Omental fat pad (tissue), 4 donors: Measurements from ENCODE around the gene DHRS1. TPM values are rescaled to one million over a fixed set of nuclear protein-coding genes. Genes with fewer than 3 reads are reported as not detected.

ENCODE experiments used
- ATAC-seq: fragments of 150-250 bp; one replicate; pipeline ENCODE4 v1.9.1; 2016; ENCODE audit warnings: mild to moderate bottlenecking, moderate library complexity; ENCODE audit not compliant: low FRiP score
- DNase-seq: peaks from one replicate; pipeline ENCODE4 v3.0.0-alpha.2; 2019; ENCODE audit warnings: low spot score
- CTCF ChIP-seq, 3 donors: fragments of 450-650 bp; IDR thresholded peaks; one replicate each; pipeline ENCODE4 v1.5.1; 2016 to 2017; ENCODE audit warnings: antibody characterized with exemption in 3 of 3, mild to moderate bottlenecking in 3 of 3, moderate library complexity in 2 of 3
- total RNA-seq, 4 donors: library from RNA; depleted of rRNA; stranded (reverse); fragments of >200 nt; gene quantifications; one replicate each; pipeline ENCODE4 v1.1.0, GENCODE V29; 2016

DHRS1 gene
- total RNA-seq, 4 donors from 2014 or later: 14.3 to 42.5 (median 23.7) TPM

DNA sequence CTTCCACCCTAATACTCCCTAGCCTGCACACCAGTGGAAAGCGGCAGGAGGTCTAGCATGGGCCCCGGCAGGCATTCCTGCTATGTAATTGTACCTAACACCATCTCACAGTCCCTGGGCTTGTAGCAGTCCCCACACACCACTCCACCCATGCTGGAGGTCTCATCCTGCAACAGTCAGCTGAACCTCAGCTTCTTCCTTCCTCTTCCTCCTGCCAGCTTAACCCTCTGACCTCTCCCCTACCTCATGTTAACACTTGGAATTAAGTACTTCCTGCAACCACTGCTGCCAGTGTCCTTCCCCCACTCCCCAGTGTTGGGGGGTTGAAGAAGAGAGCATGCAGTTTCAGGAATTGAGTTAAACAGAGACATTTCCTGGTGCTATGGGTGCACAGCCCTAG is 27.7 kb upstream of the DHRS1 start:
- no peak for DNase-seq
- no peak for TF ChIP-seq CTCF (IDR thresholded peaks at IDR 0.05)
- ATAC-seq: no peak

GRCh38 chr14:24325963-24326362 is 26.4 kb upstream of the DHRS1 start:
- no peak for ATAC-seq
- no peak for TF ChIP-seq CTCF (IDR thresholded peaks at IDR 0.05)
- no peak for DNase-seq

DNA sequence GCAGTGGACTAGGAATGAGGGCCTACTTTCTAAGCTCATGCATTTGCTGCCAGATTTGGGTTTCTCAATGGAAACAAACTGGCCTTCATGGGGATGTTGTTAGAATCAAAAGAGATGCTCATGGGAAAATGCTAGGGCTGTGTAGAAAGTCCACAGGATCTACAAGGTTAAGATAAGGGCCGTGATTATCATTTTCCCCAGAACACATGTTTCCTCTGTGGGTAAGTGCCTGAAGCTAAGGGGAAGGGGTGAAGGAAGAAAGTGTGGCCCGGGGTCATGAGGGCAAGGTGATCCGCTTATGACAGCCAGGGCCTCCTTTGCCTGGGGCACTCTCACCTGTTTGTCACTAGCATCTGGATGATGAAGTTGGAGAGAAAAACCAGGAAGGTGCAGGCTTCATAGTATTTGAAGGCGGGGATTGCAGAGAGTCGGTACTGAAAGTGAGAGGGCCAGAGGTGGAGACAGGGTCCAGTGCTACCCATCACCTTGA is 25.5 kb upstream of the DHRS1 start:
- no peak for ATAC-seq
- TF ChIP-seq CTCF (IDR thresholded peaks at IDR 0.05): no peak
- no peak for DNase-seq

DNA sequence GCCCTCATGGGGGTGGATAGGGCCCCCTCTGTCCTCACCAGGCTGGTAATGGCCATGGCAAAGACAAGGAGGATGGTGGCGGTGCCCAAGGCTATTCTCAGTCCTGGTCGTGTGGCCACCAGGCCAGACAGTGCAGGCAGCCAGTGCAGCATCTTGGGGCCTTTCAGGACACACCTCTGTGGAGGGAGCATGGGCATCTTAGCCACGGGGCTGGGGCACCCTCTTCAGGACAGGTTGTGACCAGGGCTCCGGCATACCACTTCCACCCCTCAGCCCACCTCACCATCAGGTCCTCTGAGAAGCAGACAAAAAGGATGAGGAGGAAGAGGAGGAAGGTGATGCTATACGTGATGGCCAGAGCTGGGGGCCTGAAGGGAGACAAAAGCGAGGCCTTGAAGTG is 24.4 kb upstream of the DHRS1 start:
- no peak for TF ChIP-seq CTCF (IDR thresholded peaks at IDR 0.05)
- DNase-seq (no peak), ATAC-seq (no peak)

DNA sequence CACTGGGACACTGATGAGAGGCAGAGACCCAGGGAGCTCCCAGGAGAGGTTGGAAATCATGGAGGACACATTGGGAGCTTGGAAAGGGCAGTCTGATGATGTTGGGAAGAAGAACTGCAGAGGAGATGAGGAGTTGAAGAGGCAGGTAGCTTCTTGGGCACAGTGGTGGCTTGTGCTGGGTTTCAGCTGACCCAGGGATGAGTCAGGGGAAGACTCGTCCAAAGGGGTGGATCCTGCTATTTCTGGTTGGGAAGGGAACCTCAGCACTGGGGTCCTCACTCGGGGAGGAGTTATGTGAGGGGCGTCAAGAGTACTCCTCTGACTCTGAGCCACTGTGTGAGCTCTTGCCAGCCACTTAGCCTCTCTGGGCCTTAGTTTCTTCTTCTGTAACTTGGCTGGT is 23.8 kb upstream of the DHRS1 start:
- TF ChIP-seq CTCF (IDR thresholded peaks at IDR 0.05): no peak
- no peak for ATAC-seq
- no peak for DNase-seq

- no peak for TF ChIP-seq CTCF (IDR thresholded peaks at IDR 0.05)
- DNase-seq (no peak), ATAC-seq (no peak)
Observed at GRCh38 chr14:24322672-24323071, 23.1 kb upstream of the DHRS1 start.

DNA sequence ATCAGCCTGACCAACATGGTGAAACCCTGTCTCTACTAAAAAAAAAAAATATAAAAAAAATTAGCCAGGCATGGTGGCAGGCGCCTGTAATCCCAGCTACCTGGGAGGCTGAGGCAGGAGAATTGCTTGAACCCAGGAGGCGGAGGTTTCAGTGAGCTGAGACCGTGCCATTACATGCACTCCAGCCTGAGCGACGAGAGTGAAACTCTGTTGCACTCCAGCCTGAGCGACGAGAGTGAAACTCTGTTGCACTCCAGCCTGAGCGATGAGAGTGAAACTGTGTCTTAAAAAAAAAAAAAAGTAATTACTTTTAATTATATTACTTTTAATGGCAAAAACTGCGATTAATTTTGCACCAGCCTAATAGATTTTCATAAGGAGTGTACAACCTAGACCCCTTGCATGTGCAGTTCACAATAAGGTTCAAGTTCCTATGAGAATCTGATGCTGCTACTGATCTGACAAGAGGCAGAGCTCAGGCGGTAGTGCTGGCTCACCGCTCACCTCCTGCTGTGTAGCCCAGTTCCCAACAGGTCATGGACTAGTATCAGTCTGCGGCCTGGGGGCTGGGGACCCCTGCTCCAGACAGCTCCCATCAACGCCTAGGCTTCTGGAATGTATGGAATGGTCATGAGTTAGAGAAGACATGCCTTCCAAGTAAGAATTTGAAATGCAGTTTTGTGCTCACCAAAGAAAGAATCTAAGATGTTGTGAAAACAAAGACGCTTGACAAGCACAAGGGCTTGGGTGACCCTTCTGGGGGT is 21.8 kb upstream of the DHRS1 start:
- ATAC-seq (no peak), DNase-seq (no peak)
- TF ChIP-seq CTCF (IDR thresholded peaks at IDR 0.05): no peak
